NCI-H1417 (cell line): Measurements from ENCODE around the gene TNNT2.

Experiments used
- DNase-seq, 3 experiments: peaks; one replicate each; lab custom pipeline; 2025; lab: John Stamatoyannopoulos, UW

Gene TNNT2

GRCh38 chr1:201377611-201378092, at the start of gene TNNT2:
Gene TNNT2 (minus strand): TSS chr1:201377680. CDS start chr1:201373254, 4,426 bp downstream.
- no peak for DNase-seq

DNA sequence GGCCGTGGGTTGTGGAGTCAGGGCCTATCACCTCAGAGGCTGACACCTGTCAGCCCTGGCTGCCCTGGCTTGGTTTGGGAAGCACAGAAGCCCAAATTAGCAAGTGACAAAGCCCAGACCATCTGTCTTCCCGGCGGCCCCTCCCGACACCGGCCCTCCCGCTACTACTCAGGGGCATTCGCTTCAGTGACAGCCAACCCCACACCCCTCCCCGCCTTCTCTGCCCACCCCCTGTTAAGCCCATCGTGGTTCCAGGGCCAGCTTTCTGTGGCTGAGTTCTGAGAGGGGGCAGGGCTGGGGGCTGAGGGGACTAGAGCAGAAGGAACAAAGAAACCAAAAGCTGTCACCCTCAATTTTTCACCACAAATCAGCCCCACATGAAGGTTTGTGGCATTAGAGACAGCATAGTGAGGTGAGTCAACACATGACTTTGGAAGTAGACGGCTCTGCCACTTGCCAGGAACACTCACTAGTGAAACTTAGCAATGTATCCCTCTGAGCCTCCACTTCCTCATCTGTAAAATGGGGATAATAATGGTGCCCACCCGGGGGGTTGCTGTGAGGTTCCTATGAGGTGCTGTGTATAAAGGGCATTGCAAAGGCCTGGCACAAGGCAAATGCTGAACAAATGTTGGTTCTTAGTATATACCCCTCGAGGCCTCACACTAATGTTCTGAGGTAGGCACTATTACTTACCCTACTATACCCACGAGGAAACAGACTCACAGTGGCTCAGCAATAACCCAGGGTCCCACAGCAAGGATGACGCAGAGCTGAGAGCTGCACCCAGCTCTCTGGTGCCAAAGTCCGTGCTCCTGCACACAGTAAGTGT, 49.2 kb upstream of the TNNT2 start:
- DNase-seq = no peak

GRCh38 chr1:201424146-201424545, 46.7 kb upstream of the TNNT2 start:
- DNase-seq = no peak

- no peak for DNase-seq
Measured at GRCh38 chr1:201423655-201424054, 46.2 kb upstream of the TNNT2 start.

DNA sequence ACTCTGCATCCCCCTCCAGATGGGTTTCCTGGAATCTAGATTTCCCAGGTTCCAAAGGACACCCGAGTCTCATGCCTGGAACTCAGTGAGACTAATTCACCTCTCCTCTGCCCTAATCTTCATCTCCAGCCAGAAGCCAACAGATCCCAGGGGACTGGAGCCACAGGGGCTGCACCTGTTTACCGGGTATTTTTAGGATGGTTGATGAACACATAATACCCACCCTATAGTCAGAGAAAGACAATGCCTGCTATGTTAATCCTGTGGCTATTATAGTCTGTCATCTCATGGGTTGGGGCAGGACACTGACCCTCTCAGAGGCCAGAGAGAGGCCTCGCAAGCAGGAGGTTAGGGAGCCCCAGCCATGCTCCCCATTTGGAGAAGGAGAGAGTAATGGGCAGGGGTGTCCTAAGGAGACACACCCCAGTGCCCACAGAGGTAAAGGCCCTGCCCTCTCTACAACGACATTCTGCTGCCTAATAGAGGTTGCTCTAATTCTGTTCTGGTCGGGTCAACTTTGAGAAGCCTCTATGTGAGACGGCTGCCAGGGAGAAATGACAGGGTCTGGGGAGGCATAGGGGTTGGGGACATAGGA, 45.1 kb upstream of the TNNT2 start:
- no peak for DNase-seq

- no peak for DNase-seq
Measured at GRCh38 chr1:201422026-201422425, 44.5 kb upstream of the TNNT2 start.

DNA sequence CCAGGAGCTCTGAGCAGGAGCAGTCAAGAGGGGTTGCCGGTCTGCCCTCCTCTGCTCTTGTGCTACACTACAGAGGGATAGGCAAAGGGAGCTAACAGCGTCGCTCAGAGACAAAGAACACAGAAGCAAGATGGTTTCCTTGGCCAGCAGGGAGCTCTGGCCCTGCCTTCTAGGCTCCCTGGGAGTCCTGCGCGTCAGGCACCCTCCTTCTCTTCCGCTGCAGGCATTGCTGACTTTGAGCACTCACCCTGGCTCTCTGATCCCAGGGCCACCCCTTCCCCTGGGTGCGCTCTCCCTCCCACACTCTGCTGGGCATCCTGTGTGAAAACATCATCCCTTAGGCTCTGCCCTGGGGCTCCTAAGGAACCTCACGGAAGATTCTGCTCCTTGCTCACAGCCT, 43.6 kb upstream of the TNNT2 start:
- DNase-seq = no peak

DNA sequence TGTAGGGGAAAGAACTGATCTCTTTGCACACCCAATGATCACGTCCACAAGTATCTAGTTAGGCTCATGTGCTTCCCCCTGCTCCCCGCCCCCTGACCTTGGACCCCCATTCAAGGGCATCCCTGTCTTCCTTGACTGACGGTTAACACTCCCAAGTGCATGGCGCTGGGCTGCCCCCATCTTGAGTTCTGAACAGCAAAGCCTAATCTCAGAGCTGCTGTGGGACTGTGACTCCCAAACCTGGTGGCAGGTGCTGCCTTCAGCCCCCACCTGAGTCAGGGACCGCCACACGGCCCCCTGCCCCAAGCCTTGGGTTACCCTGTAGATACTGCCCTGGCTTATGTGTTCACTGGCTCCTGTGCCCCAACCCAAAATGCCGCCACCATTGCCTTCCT, 43.1 kb upstream of the TNNT2 start:
- no peak for DNase-seq

DNA sequence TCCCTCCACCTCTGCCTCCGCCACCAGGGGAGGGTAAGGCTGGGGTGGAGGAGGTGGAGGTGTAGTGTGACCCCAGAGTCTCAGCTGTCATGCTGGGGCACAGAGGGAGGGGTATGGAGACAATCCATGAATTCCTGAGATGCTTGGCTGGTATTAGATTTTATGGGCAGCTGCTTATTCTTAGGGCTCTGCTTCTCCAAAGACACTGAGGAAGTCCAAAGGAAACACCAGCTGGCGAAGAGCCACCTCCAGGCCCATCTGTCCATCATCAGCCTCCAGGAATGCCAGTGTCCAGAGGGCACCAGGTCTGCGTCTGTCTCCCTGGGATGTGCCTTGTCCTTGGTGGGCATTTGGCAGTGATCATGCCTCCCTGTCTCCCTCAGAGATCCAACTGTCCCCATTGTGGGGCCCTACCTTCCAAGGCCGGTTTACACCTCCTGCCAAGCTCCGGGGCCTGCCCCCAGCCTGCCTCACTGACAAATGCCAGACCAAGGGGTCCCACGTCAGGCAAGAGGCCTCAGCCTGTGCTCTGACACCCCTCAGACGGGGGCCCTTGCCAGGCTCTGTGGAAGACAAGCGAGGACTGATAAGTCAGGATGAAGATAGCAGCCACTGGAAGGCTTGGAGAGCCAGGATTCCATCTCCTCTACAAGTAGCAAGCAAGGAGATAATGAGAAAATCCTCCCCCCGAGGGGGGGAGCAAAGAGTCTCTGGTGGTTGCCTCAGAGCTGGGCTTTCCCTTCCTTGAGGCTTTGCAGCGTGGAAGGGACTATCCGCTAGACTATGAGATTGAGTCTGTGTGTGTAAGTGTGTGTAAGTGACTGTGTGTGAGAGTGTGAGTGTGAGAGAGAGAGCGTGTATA, 42.5 kb upstream of the TNNT2 start:
- no peak for DNase-seq

- DNase-seq = no peak
Measured at GRCh38 chr1:201419256-201419655, 41.8 kb upstream of the TNNT2 start.

DNA sequence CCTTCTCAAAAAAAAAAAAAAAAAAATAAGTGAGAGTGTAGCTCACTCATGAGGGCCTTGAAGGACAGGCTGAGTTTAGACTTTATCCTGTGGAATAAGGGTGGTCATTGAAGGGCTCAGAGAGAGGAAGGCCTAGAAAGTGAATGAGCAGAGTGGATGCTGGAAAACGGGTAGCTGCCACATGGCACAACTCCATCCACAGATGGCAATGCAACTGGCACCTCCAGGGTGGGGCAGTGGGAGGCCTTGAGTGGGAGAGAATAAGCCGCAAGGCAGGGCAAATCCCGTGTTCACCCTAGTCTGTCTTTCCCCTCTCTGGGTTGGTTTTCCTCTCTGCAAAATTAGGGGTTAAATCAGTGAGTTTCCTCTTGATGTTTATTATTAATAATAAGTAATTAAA, 41.0 kb upstream of the TNNT2 start:
- DNase-seq = no peak

DNA sequence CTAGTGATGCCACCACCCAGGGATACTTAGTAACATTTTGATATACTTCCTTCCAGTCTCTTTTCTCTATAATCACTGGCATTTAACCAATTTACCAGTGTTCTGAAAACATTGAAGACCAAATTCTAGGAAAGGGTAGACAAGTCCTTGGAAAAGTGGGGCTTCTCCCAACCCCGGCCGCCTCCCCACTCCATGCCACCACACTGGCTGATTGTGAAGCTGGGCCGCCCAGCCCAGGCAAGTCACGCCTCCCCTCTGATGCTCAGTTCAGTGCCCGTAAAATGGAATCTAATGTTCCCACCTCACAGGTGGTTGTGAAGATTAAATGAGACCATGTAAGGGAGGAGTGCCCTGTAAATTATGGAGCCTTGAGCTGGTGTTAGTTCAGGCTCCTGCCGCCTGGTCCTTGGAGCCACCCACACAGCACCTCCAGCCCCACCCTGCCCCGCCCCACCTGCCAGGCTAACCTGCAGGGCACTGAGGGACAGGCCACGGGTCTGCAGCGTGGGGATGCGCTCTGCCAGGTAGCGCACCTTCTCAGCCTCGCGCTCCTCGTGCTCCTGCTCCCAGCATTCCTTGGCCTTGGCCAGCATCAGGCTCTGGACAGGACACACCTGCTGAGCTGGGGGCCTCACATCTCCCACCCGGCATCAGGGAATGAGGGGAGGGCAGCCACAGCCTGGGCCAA, 36.7 kb upstream of the TNNT2 start:
- no peak for DNase-seq

DNA sequence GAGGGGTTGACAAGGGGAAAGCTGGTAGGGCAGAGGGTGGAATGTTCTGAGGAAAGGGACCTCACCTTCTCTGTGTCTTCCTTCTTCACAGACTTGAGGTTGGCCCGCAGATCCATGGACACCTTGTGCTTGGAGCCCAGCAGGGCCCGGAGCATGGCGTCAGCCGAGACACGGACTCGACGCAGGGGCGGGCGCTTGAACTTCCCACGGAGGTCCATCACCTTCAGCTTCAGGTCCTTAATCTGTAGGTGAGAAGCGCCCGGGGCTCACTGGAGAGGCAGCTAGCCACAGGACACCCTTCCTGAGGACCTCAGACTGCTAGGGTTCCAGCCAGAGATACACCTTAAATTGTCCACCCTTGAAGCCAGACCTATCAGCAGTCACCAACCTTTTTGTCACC, 33.8 kb upstream of the TNNT2 start:
- DNase-seq = no peak

DNA sequence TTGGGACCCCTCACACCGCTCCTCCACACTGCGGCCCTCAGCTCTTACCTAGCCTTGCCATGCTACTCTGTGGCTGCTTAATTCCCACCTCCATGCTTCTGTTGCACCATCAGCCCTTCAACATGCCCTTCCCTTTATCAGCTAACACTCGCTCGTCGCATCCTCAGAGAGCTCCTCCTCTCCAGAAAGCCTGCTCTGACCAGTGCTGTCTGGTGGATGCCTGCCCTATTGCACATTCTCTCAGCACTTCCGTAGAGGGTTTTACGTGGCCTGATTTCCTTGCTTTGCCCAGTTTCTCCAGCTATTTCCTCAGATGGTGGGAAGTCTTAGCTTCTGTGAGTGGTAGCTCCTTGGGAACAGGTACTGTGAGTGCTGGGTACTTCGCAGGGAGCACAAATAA, 32.0 kb upstream of the TNNT2 start:
- DNase-seq = no peak

- DNase-seq = no peak
Measured at GRCh38 chr1:201408834-201409200, 31.3 kb upstream of the TNNT2 start.

DNA sequence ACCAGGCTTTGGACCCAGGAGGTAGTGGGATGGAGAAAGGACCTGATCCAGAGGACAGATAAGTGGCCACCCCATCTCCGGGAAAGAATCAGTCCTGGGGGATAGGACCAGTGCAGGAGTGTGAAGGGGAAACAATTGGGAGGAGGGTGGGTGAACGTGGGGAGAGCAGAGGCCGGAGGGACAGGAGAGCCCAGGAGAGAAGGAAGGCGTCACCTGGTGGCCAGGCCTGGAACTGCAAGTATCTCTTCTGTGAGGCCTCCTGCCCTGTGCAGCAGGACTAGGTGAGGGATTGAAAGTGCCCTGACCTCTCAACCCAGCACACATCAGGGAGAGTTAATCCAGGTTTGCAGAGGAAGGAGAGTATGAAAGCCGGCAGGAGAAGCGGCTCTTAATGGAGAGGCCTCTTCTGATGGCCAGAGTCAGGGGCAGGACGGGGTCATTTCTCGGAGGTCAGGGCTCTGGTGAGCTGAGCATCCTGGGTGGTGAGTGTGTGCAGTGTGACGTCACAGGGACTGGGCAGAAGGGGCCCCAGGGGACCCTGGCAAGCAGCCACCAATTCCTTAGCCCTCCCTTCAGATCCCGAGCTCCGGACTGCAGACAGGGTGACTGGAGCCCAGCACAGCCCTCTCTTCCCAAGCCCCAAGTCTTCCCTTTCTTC, 30.8 kb upstream of the TNNT2 start:
- DNase-seq = peak; percentile 57 to 79 (median 59)

GRCh38 chr1:201406831-201407406, 29.4 kb upstream of the TNNT2 start:
- DNase-seq = no peak

GRCh38 chr1:201405484-201405831, 28.0 kb upstream of the TNNT2 start:
- no peak for DNase-seq

DNA sequence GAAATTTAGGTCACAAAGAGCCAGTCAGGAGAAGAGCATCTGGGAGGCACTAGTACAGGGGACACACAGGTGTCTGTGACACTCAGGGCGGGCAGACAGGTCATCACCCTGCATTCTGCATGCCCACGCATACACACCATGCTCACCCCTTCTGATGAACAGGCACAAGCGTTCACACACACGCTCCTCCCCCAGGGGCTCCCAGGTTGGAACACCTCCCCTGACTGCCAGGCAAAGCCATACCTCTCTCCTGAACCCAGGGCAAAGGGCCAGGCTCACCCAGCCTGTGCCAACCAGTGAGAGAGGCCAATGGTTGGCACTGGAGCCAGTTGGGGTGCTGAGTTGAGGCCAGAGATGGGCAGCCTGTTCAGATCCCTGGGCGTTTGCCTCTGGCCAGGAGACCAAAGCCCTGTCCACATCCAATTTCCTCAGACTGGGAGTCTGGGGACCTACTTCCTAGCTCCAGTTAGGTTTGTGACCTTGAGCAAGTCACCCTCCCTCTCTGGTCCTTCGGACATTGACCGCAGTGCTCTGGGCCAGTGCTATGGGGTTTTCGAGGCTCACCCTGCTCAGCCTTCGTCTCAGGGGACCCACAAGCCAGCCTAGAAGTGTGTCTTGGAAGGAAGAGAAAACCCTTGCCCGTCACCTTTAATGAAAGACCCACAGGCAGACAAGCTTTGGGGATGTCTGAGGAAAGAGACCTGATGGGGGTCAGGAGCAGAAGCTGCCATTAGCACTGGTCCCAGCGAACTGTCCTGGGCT, 27.4 kb upstream of the TNNT2 start:
- no peak for DNase-seq

DNA sequence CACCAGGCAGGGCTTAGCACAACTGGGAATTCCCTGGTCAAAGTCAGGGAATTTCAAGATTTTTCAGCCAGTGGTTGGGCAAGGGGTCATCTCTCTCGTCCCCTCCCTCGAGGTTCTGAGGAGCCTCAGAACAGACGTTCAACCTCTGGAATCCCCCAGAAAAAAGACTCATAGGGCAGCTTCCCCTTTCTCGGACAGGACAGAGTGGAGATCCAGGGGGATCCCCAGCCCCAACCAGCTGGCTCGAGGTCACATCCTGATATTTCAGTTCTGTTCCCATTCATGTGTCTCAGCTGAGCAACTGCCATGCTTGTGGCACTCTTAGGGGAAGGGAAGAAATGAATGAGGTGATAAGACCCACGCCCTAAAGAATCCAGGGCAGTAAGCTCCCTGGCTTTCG, 26.6 kb upstream of the TNNT2 start:
- DNase-seq = no peak

GRCh38 chr1:201403359-201403758, 25.9 kb upstream of the TNNT2 start:
- DNase-seq = no peak
